Adrenal gland (tissue), 5 donors: Measurements from ENCODE around the gene C1QTNF5.

Source experiments
- CTCF ChIP-seq, 6 experiments: fragments of 450-650 bp in 4 of 6; fragments of 200-600 bp in 2 of 6; sonication (generic) in 1 of 6; IDR thresholded peaks; 1 replicate in 5 of 6; 2 replicates in 1 of 6; pipeline versions ENCODE4 v1.5.1 to v1.8.0; 2016 to 2021; ENCODE audit warnings: antibody characterized with exemption in 6 of 6, mild to moderate bottlenecking in 2 of 6, moderate library complexity in 1 of 6
- POLR2A ChIP-seq, 2 donors: fragments of 450-650 bp; IDR thresholded peaks; one replicate each; pipeline ENCODE4 v1.6.1; 2017; ENCODE audit warnings: antibody characterized with exemption in 2 of 2, mild to moderate bottlenecking in 2 of 2, moderate library complexity in 1 of 2
- donor health status: DM: no; HTN: no; CAD: no.

- no peak for TF ChIP-seq CTCF (IDR thresholded peaks at IDR 0.05)
- TF ChIP-seq POLR2A (IDR thresholded peaks at IDR 0.05) = peak; percentile 30 to 70
These were observed 6.3 kb downstream of the C1QTNF5 start, which contains the start of gene RNF26 for GRCh38 chr11:119334174-119334930.
